Sigmoid colon (tissue), 3 donors: Measurements from ENCODE around the gene AGTPBP1.

Source experiments
- POLR2A ChIP-seq, 2 donors: fragments of 450-650 bp; IDR thresholded peaks; one replicate each; pipeline ENCODE4 v1.6.1; 2016; ENCODE audit warnings: antibody characterized with exemption in 2 of 2, mild to moderate bottlenecking in 2 of 2, moderate library complexity in 2 of 2
- TF ChIP-seq, protein P1 (sequence below), 4 experiments: fragments of 450-650 bp in 3 of 4; fragments of 200-600 bp in 1 of 4; IDR thresholded peaks; one replicate each; pipeline ENCODE4 v1.5.1; 2016 to 2019; ENCODE audit warnings: antibody characterized with exemption in 4 of 4, mild to moderate bottlenecking in 3 of 4, moderate library complexity in 2 of 4

GRCh38 chr9:85524531-85524930 lies 217.2 kb downstream of the AGTPBP1 start:
- TF ChIP-seq POLR2A (IDR thresholded peaks at IDR 0.05), result no peak
- TF ChIP-seq, protein P1, sequence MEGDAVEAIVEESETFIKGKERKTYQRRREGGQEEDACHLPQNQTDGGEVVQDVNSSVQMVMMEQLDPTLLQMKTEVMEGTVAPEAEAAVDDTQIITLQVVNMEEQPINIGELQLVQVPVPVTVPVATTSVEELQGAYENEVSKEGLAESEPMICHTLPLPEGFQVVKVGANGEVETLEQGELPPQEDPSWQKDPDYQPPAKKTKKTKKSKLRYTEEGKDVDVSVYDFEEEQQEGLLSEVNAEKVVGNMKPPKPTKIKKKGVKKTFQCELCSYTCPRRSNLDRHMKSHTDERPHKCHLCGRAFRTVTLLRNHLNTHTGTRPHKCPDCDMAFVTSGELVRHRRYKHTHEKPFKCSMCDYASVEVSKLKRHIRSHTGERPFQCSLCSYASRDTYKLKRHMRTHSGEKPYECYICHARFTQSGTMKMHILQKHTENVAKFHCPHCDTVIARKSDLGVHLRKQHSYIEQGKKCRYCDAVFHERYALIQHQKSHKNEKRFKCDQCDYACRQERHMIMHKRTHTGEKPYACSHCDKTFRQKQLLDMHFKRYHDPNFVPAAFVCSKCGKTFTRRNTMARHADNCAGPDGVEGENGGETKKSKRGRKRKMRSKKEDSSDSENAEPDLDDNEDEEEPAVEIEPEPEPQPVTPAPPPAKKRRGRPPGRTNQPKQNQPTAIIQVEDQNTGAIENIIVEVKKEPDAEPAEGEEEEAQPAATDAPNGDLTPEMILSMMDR (IDR thresholded peaks at IDR 0.05), result no peak
